HG03460 (cell line): Measurements from ENCODE around the gene DLGAP1.
A peak's percentile ranks its signal among the peaks of the same experiment; 100 is the strongest.
"Not testable (repeated sequence)": the region's sequence is repeated elsewhere in the genome, so short reads cannot be mapped to it uniquely, and the experiment has no call there.

ENCODE experiments used
- ATAC-seq: cut with Tn5 transposase; IDR thresholded peaks from one replicate; pipeline ENCODE4 v1.9.1; 2021; ENCODE audit not compliant: unreplicated experiment

The DLGAP1 gene

GRCh38 chr18:3616142-3616541, 839.0 kb downstream of the DLGAP1 start:
- no peak for ATAC-seq

- no peak for ATAC-seq
Measured at GRCh38 chr18:3615374-3615985, 839.6 kb downstream of the DLGAP1 start.

GRCh38 chr18:3612315-3612714, 842.8 kb downstream of the DLGAP1 start:
- ATAC-seq = no peak

GRCh38 chr18:3611313-3612090, 843.6 kb downstream of the DLGAP1 start:
- ATAC-seq = no peak

GRCh38 chr18:3610813-3611212, 844.3 kb downstream of the DLGAP1 start:
- ATAC-seq = no peak

- no peak for ATAC-seq
Measured at GRCh38 chr18:3610188-3610708, 844.9 kb downstream of the DLGAP1 start.

- ATAC-seq = no peak
Measured at GRCh38 chr18:3608488-3608887, 846.6 kb downstream of the DLGAP1 start.

- ATAC-seq = not testable (repeated sequence)
Measured at GRCh38 chr18:3608099-3608453, 847.0 kb downstream of the DLGAP1 start.

GRCh38 chr18:3607309-3608098, 847.6 kb downstream of the DLGAP1 start:
- no peak for ATAC-seq

- not testable (repeated sequence) for ATAC-seq
Measured at GRCh38 chr18:3606863-3607262, 848.2 kb downstream of the DLGAP1 start.

- ATAC-seq = no peak
Measured at GRCh38 chr18:3605954-3606443, 849.1 kb downstream of the DLGAP1 start.

GRCh38 chr18:3605486-3605952, 849.6 kb downstream of the DLGAP1 start:
- no peak for ATAC-seq

- ATAC-seq = peak; percentile 89
Measured at GRCh38 chr18:3604498-3605408, 850.4 kb downstream of the DLGAP1 start.

- no peak for ATAC-seq
Measured at GRCh38 chr18:3604235-3604497, 850.9 kb downstream of the DLGAP1 start.

GRCh38 chr18:3603421-3604234, 851.5 kb downstream of the DLGAP1 start:
- no peak for ATAC-seq

GRCh38 chr18:3601106-3601755, 853.9 kb downstream of the DLGAP1 start:
- ATAC-seq = not testable (repeated sequence)

- ATAC-seq = no peak
Measured at GRCh38 chr18:3599861-3600260, 855.2 kb downstream of the DLGAP1 start.

GRCh38 chr18:3599195-3599594, 855.9 kb downstream of the DLGAP1 start:
- no peak for ATAC-seq

GRCh38 chr18:3598581-3598980, 856.5 kb downstream of the DLGAP1 start:
- no peak for ATAC-seq
